K562 (cell line): ENCODE results near the gene PKD1. TPM values are rescaled to one million over a fixed set of nuclear protein-coding genes. Genes with fewer than 3 reads are reported as not detected.

ENCODE experiments used
- ATAC-seq: fragments of 200-7000 bp; cut with Tn5 transposase; 3 replicates; pipeline ENCODE4 v1.9.1; 2020; ENCODE audit warnings: moderate library complexity
- BruUV-seq: library from RNA; stranded (reverse); fragments of 400-500 nt; replicated peaks from 2 replicates; lab custom pipeline; 2021; lab: Mats Ljungman, UMichigan
- CTCF ChIA-PET: fragments of 300-600 bp; formaldehyde crosslinking; extraction: SDS; loops from one replicate; lab custom pipeline; 2021; ENCODE audit warnings: low intra/inter-chr PET ratio; lab: Yijun Ruan, JAX
- POLR2A ChIA-PET: fragments of 300-600, 350-650 bp; sonication (Branson Sonifier 250); formaldehyde crosslinking; extraction: SDS; loops from one replicate; lab custom pipeline; 2021; ENCODE audit warnings: antibody characterized with exemption, inconsistent platforms; lab: Yijun Ruan, JAX
- DNase-seq, 4 experiments: peaks; one replicate each; pipeline versions ENCODE4 v3.0.0 to v3.0.0-alpha.2; 2011 to 2018; ENCODE audit warnings: low spot score in 3 of 4, mixed read lengths in 3 of 4; ENCODE audit errors: extremely low read depth in 1 of 4
- FAIRE-seq: peaks from 2 replicates; lab custom pipeline; 2011; peaks lifted over from hg19 to GRCh38; lab: Jason Lieb, UNC
- H2AFZ ChIP-seq: 2 replicates; pipeline ENCODE4 v1.6.0; 2011; ENCODE audit warnings: low read depth, low read length, control low read depth, inconsistent platforms
- H3K27ac ChIP-seq: fragments of 200-600 bp; 3 replicates; pipeline ENCODE4 v1.8.0; 2011; ENCODE audit warnings: low read depth, mild to moderate bottlenecking, control low read depth, inconsistent platforms, low read length, moderate library complexity, mixed read lengths; ENCODE audit errors: extremely low read depth
- H3K27me3 ChIP-seq, 2 experiments: fragments of 300-600 bp in 1 of 2; 2 replicates in 1 of 2; 3 replicates in 1 of 2; pipeline versions ENCODE4 v1.6.0 to v1.8.0; 2011; ENCODE audit warnings: inconsistent platforms in 2 of 2, low read length in 2 of 2, mild to moderate bottlenecking in 1 of 2, mixed read lengths in 1 of 2, moderate library complexity in 1 of 2; ENCODE audit not compliant: control insufficient read depth in 2 of 2, insufficient read depth in 2 of 2
- H3K36me3 ChIP-seq: fragments of 300-600 bp; 3 replicates; pipeline ENCODE4 v1.8.0; 2011; ENCODE audit warnings: mild to moderate bottlenecking, low read length, inconsistent platforms; ENCODE audit not compliant: control insufficient read depth, insufficient read depth
- H3K4me1 ChIP-seq, 2 experiments: fragments of 200-600 bp in 1 of 2; replicated peaks in 1 of 2; 2 replicates in 1 of 2; 3 replicates in 1 of 2; pipeline versions ENCODE4 v1.5.1 to v1.8.0; 2011; ENCODE audit warnings: inconsistent platforms in 2 of 2, low read length in 2 of 2, mild to moderate bottlenecking in 1 of 2, mixed read lengths in 1 of 2, moderate library complexity in 1 of 2; ENCODE audit not compliant: control insufficient read depth in 2 of 2, insufficient read depth in 2 of 2
- H3K4me2 ChIP-seq: 2 replicates; pipeline ENCODE4 v1.6.1; 2011; ENCODE audit warnings: low read length, control low read depth, inconsistent platforms, mixed read lengths; ENCODE audit not compliant: insufficient read depth
- H3K4me3 ChIP-seq: fragments of 200-600 bp; sonication (generic), shearing (Covaris generic); 2 replicates; pipeline ENCODE4 v1.5.1; 2016; ENCODE audit warnings: control low read depth, inconsistent platforms
- H3K79me2 ChIP-seq: fragments of 200-600 bp; 3 replicates; pipeline ENCODE4 v1.8.0; 2011; ENCODE audit warnings: low read length, inconsistent platforms; ENCODE audit not compliant: control insufficient read depth, insufficient read depth
- H3K9ac ChIP-seq, 2 experiments: 2 replicates each; pipeline versions ENCODE4 v1.6.0 to v1.6.1; 2011; ENCODE audit warnings: low read depth in 2 of 2, low read length in 2 of 2, control low read depth in 1 of 2, inconsistent platforms in 1 of 2, mild to moderate bottlenecking in 1 of 2, mixed read lengths in 1 of 2; ENCODE audit not compliant: insufficient read depth in 1 of 2
- H3K9me1 ChIP-seq: one replicate; pipeline ENCODE4 v1.6.0; 2011; ENCODE audit warnings: inconsistent platforms, mild to moderate bottlenecking, low read length, moderate library complexity; ENCODE audit not compliant: control insufficient read depth, insufficient read depth
- H3K9me3 ChIP-seq: replicated peaks from 2 replicates; pipeline ENCODE4 v1.5.1; 2011; ENCODE audit warnings: low read depth, low read length, inconsistent platforms; ENCODE audit not compliant: control insufficient read depth, insufficient read depth
- H4K20me1 ChIP-seq: replicated peaks from 2 replicates; pipeline ENCODE4 v1.6.1; 2011; ENCODE audit warnings: low read length, inconsistent platforms, mixed read lengths; ENCODE audit not compliant: control insufficient read depth, insufficient read depth
- DMBX1 ChIP-seq: fragments of 250-450 bp; sonication (Bioruptor Pico); IDR thresholded peaks from 2 replicates; pipeline ENCODE4 v1.8.0; 2022; ENCODE audit warnings: inconsistent platforms, mild to moderate bottlenecking, moderate library complexity, borderline replicate concordance
- E2F5 ChIP-seq: sonication (generic); formaldehyde crosslinking; IDR thresholded peaks from 2 replicates; pipeline ENCODE4 v1.8.0; 2022; ENCODE audit warnings: mild to moderate bottlenecking, missing genetic modification reagents
- ETV5 ChIP-seq: sonication (generic); formaldehyde crosslinking; IDR thresholded peaks from 2 replicates; pipeline ENCODE4 v1.4.0; 2020; ENCODE audit warnings: low read depth, mild to moderate bottlenecking, missing genetic modification reagents
- EWSR1 ChIP-seq: fragments of 450-650 bp; IDR thresholded peaks from 2 replicates; pipeline ENCODE4 v1.6.1; 2018; ENCODE audit warnings: borderline replicate concordance, mild to moderate bottlenecking, low read depth, moderate library complexity; ENCODE audit not compliant: partially characterized antibody
- FOXJ3 ChIP-seq: sonication (generic); formaldehyde crosslinking; IDR thresholded peaks from 2 replicates; pipeline ENCODE4 v1.4.0; 2020; ENCODE audit warnings: mild to moderate bottlenecking, missing genetic modification reagents
- KLF16 ChIP-seq: IDR thresholded peaks from 2 replicates; pipeline ENCODE4 v1.6.1; 2016; ENCODE audit warnings: antibody characterized with exemption
- MTA3 ChIP-seq: fragments of 450-650 bp; formaldehyde crosslinking; IDR thresholded peaks from 2 replicates; pipeline ENCODE4 v1.6.1; 2017; ENCODE audit warnings: mild to moderate bottlenecking, borderline replicate concordance
- NFATC3 ChIP-seq: fragments of 450-650 bp; IDR thresholded peaks from 2 replicates; pipeline ENCODE4 v1.6.1; 2017; ENCODE audit warnings: mild to moderate bottlenecking
- RB1 ChIP-seq: fragments of 450-650 bp; IDR thresholded peaks from 2 replicates; pipeline ENCODE4 v1.6.1; 2017; ENCODE audit warnings: low read depth, mild to moderate bottlenecking
- RFX7 ChIP-seq: fragments of 250-450 bp; sonication (Bioruptor Pico); IDR thresholded peaks from 2 replicates; pipeline ENCODE4 v1.5.1; 2021; ENCODE audit warnings: mild to moderate bottlenecking
- SETDB1 ChIP-seq: IDR thresholded peaks from one replicate; pipeline ENCODE4 v1.6.1; 2012; ENCODE audit warnings: low read length, control low read depth, inconsistent platforms
- SRSF9 ChIP-seq: fragments of 200-400 bp; formaldehyde crosslinking; IDR thresholded peaks from 2 replicates; pipeline ENCODE4 v1.6.1; 2017; ENCODE audit warnings: low read depth, low read length, borderline replicate concordance
- TEAD1 ChIP-seq, 2 experiments: fragments of 450-650 bp in 1 of 2; sonication (generic) in 1 of 2; formaldehyde crosslinking; IDR thresholded peaks; 2 replicates each; pipeline versions ENCODE4 v1.4.0 to v1.8.0; 2020 to 2022; ENCODE audit warnings: mild to moderate bottlenecking in 2 of 2, missing genetic modification reagents in 1 of 2
- ZBTB7A ChIP-seq: IDR thresholded peaks from 2 replicates; pipeline ENCODE4 v1.6.1; 2011; ENCODE audit warnings: low read depth, mild to moderate bottlenecking, low read length, moderate library complexity, borderline replicate concordance; ENCODE audit not compliant: control insufficient read depth
- ZNF197 ChIP-seq: fragments of 200-800 bp; sonication (Bioruptor generic); IDR thresholded peaks from 2 replicates; pipeline ENCODE4 v1.6.1; 2016; ENCODE audit warnings: low read depth, missing genetic modification characterization, missing compliant biosample characterization
- ZNF584 ChIP-seq: fragments of 200-800 bp; sonication (Bioruptor generic); IDR thresholded peaks from 2 replicates; pipeline ENCODE4 v1.6.1; 2016; ENCODE audit warnings: low read depth, mild to moderate bottlenecking, missing genetic modification characterization, missing compliant biosample characterization
- WGBS: fragments of 100-300 bp; shearing (Covaris generic); methylation state at CpG from one replicate; pipeline ENCODE4 v1.1.6; 2016; ENCODE audit warnings: low coverage, mixed read lengths; ENCODE audit not compliant: insufficient coverage; ENCODE audit errors: missing lambda C conversion rate; 5-methylcytosine and 5-hydroxymethylcytosine counted together
- in situ Hi-C: fragments of 300-500 bp; cut with MboI; formaldehyde crosslinking; loops from 4 replicates; pipeline ENCODE4 v1.15.0; 2018; ENCODE audit warnings: inconsistent platforms, mixed read lengths
- intact Hi-C: fragments of 100-400 bp; cut with micrococcal nuclease; formaldehyde crosslinking; loops from 2 replicates; pipeline ENCODE4 v1.14.2; 2022
- polyA plus RNA-seq, 8 experiments: library from polyadenylated mRNA; depleted of rRNA in 4 of 8; stranded (reverse) in 5 of 8; unstranded in 3 of 8; fragments of >200 nt; fragmentation: Nextera tagmentation in 2 of 8; fragmentation: Illumina TruSeq in 1 of 8; extraction: Ambion mirVana in 2 of 8; extraction: Trizol in 1 of 8; gene quantifications; 2 replicates each; pipeline versions ENCODE4 v1.2.1 to v1.2.3, GENCODE V29; 2011 to 2014; ENCODE audit warnings: inconsistent platforms in 1 of 8, missing spikeins in 1 of 8
- total RNA-seq, 7 experiments: library from RNA; depleted of rRNA in 6 of 7; stranded (reverse); fragments of >200 nt in 6 of 7; fragmentation: Illumina TruSeq in 2 of 7; extraction: Trizol in 2 of 7; gene quantifications; 2 replicates each; pipeline versions ENCODE4 v1.2.1 to v1.2.3, GENCODE V29; 2011 to 2021; ENCODE audit warnings: low replicate concordance in 1 of 7

The PKD1 gene
- total and polyA plus RNA-seq, 9 of the 15 experiments (the other 6 are each of a cell fraction or from before 2014, with no cell fraction given): 0.23 to 93.5 (median 12.6) TPM

- no peak for TF ChIP-seq E2F5
- TF ChIP-seq NFATC3: no peak
- TF ChIP-seq MTA3: no peak
Observed at GRCh38 chr16:2155977-2156848, 20.5 kb upstream of the PKD1 start (continued).

- in situ Hi-C loops (no loop called here), intact Hi-C loops (loop anchor here (2.0 kb wide), 1 partner anchor 95 kb away; the partner anchor contains the start of gene ECI1)
- FAIRE-seq: peak; percentile 100
- ChIA-PET CTCF (interaction anchor here (0.8 kb wide), 1 partner anchor 132 kb away, joined by 3 read pairs; no protein-coding TSS in a partner anchor), POLR2A (interaction anchor here (0.6 to 5.1 kb wide), 91 partner anchors 10 to 1545 kb away, joined by 3 to 77 read pairs (median 4); partner anchors contain the start of genes BRICD5, E4F1, ECI1 and FAHD1)
- WGBS: under 1% methylated on average over 61 of the region's 94 CpGs
- Histone ChIP-seq H3K27me3 (no peaks in the 10 kb centered on the region), H3K9me1 (peaks cover 22% of the 10 kb centered on the region), H4K20me1 (peaks cover 54% of the 10 kb centered on the region), H3K36me3 (peaks cover 59% of the 10 kb centered on the region), H3K9me3 (no peaks in the 10 kb centered on the region), H3K4me2 (peak within 1 kb of the TSS; percentile 96), H3K4me3 (peak within 1 kb of the TSS; percentile 55), H3K9ac (peak within 1 kb of the TSS; percentile 91 to 100), H3K79me2 (peaks cover 89% of the 10 kb centered on the region), H3K4me1 (peaks cover 22 to 70% of the 10 kb centered on the region in 2 experiments; a peak in 4 of 5 replicates), H3K27ac (peak within 1 kb of the TSS; percentile 82), H2AFZ (peak within 1 kb of the TSS; percentile 52)
- no TSS peak for BruUV-seq
- peak; percentile 92 to 100 (median 96) for DNase-seq
- peak; percentile 86 for ATAC-seq
- TF ChIP-seq SRSF9 (no peak), RB1 (peak; percentile 81), RFX7 (CRISPR knock-in tag) (peak; percentile 39; the same call in 1 of the 2 replicates), ETV5 (CRISPR knock-in tag) (peak; percentile 77; the same call in 1 of the 2 replicates), ZNF197 (peak; percentile 62; the same call in 1 of the 2 replicates), ZBTB7A (no peak), DMBX1 (CRISPR knock-in tag) (peak; percentile 62; the same call in 1 of the 2 replicates), TEAD1 (CRISPR knock-in tag; IDR thresholded peaks at IDR 0.05) (peak in 1 of 2 experiments; percentile 78; a peak in 2 of 4 replicates), KLF16 (no peak), ZNF584 (CRISPR knock-in tag) (no peak; the same call in 1 of the 2 replicates), FOXJ3 (CRISPR knock-in tag) (no peak), EWSR1 (no peak), SETDB1 (no peak)
Observed at GRCh38 chr16:2155091-2155950, 19.6 kb upstream of the PKD1 start, which contains the start of gene TRAF7. TRAF7 (plus strand) TSS chr16:2155782; CDS start chr16:2163921, 8,139 bp downstream.
